GM13977 (cell line): ENCODE data around the gene PDE4D.

ENCODE experiments used
- DNase-seq: peaks from one replicate; pipeline ENCODE4 v3.0.0; 2012; ENCODE audit warnings: low spot score
- CTCF ChIP-seq: IDR thresholded peaks from 2 replicates; pipeline ENCODE4 v1.5.1; 2012; ENCODE audit warnings: mild to moderate bottlenecking, control low read depth; ENCODE audit not compliant: insufficient read depth; ENCODE audit errors: extremely low read depth, missing control alignments
- in situ Hi-C: fragments of 300-500 bp; cut with MboI; formaldehyde crosslinking; loops from one replicate; pipeline ENCODE4 v1.12.0; 2022; ENCODE audit warnings: low sequenced_read_pairs, low pct_unique_long_range_greater_than_20kb, mixed read lengths, inconsistent platforms; ENCODE audit not compliant: unreplicated experiment

PDE4D gene

GRCh38 chr5:59628062-59628828 lies 265.3 kb downstream of the PDE4D start:
- DNase-seq, result no peak
- in situ Hi-C loops, result no loop called here
- no peak for TF ChIP-seq CTCF

- in situ Hi-C loops, result no loop called here
- no peak for TF ChIP-seq CTCF
- DNase-seq, result no peak
Measured at GRCh38 chr5:59624898-59625297, 268.6 kb downstream of the PDE4D start.

- in situ Hi-C loops, result no loop called here
- no peak for DNase-seq
- TF ChIP-seq CTCF, result no peak
Measured at GRCh38 chr5:59622848-59623247, 270.7 kb downstream of the PDE4D start.

GRCh38 chr5:59621477-59621876 lies 272.0 kb downstream of the PDE4D start:
- in situ Hi-C loops, result no loop called here
- TF ChIP-seq CTCF, result no peak

GRCh38 chr5:59620535-59621212 lies 272.9 kb downstream of the PDE4D start:
- TF ChIP-seq CTCF, result no peak
- in situ Hi-C loops, result no loop called here
- DNase-seq, result no peak

More at GRCh38 chr5:59621477-59621876, 272.0 kb downstream of the PDE4D start:
- DNase-seq, result no peak

GRCh38 chr5:59618644-59619043 lies 274.9 kb downstream of the PDE4D start:
- no peak for TF ChIP-seq CTCF
- in situ Hi-C loops, result no loop called here
- no peak for DNase-seq
